T47D (cell line): ENCODE data around the gene SMKR1.

ENCODE experiments used
- DNase-seq, 2 experiments: peaks; one replicate each; pipeline versions ENCODE4 v3.0.0 to v3.0.0-alpha.2; 2011 to 2012; ENCODE audit warnings: low read depth in 1 of 2, low spot score in 1 of 2
- JUND ChIP-seq: IDR thresholded peaks from 2 replicates; pipeline ENCODE4 v1.6.1; 2012; ENCODE audit warnings: low read depth
- in situ Hi-C: cut with HindIII; loops from 2 replicates; pipeline ENCODE4 v1.10.0; 2016; ENCODE audit warnings: low sequenced_read_pairs, low pct_unique_long_range_greater_than_20kb

SMKR1 gene

DNA sequence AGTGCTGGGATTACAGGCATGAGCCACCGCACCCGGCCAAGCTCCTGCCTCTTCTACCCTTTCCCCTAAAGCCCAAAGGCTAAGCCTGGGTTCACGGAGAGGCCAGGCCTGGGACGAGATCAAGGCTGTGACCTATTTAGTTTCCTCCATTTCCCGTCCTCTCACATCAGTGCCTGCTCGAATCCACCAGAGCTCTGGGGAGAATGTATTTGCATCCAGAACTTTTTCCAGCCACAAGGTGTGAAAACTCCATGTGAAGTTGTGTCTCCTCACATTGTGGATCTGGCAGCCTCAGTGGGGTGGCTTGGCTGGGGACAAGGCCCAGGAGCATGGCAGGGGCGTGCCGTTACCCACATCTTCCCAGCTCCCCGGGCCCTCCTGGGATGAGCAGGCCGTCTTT, 38.0 kb downstream of the SMKR1 start:
- DNase-seq = no peak
- in situ Hi-C loops = no loop called here
- TF ChIP-seq JUND = no peak

DNA sequence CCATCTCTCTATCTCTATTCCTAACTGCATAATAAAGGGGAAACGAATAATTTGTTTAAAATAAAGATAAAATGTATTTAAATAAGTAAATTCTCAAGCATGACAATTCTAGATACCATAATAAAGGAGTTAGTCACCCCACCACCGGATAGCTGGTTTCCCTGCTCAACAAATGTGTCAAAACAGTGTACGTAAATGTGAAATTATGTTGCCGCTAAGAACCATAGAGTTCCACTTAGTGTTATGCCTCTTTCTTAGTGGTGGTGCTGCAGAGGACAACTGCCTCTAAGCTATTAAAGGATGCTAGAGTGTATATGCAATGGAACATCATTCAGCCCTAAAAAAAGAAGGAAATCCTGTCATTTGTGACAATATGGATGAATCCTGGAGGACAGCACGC, 42.4 kb downstream of the SMKR1 start:
- in situ Hi-C loops = no loop called here
- DNase-seq = no peak

DNA sequence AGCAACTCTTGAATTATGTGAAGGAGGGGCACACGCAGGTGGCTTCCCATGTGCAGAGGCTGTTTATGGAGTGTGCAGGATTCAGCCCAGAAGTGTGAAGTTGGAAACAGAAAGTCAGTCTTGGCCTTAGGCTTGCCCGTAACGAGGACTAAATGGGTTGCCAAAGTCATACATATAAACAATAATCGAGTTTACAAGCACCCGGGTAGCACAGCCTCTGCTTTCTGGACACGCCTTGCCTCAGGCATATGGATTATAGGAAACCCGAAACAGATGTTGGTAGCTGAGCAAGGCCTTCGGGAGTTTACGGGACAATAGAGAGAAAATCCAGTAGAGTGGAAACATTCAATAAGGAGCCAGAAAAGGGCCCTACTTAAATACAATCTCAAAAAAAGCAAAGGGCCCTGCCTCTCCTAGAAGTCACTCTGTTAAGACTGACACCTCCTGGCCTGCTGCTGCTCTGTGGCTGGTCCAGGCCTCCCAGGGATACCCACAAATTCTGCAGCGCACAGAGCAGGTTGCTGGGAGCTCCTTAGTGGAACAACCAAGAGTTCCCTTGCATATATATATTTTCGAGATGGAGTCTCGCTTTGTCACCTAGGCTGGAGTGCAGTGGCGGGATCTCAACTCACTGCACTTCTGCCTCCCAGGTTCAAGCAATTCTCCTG, 48.5 kb downstream of the SMKR1 start:
- in situ Hi-C loops = no loop called here
- TF ChIP-seq JUND = no peak
- DNase-seq = no peak

More for the DNA sequence above, 42.4 kb downstream of the SMKR1 start:
- no peak for TF ChIP-seq JUND

DNA sequence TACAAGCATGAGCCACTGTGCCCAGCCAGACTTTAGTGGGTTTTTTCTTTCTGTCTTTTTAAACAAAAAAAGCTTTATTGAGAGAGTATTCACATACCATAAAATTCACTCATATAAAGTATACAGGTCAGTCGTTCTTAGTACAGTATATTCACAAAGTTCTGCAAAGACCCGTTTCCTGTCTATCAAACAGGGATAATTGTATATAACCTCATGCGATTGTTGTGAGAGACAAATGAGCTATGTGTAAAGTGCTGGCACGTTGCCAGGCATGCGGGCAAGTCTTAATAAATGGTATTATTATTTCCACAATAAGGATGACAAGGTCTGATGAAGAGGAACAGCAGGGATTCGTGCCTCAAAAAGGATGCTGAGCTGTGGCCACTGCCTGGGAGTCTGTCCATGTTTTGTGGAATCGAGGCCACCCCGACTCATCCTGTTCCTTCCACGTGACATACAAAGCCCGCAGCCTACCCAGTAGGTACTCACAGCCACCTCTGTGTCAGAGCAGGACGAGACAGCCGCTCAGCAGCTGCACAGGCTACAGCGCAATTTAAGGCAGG, 51.6 kb downstream of the SMKR1 start:
- TF ChIP-seq JUND = no peak

DNA sequence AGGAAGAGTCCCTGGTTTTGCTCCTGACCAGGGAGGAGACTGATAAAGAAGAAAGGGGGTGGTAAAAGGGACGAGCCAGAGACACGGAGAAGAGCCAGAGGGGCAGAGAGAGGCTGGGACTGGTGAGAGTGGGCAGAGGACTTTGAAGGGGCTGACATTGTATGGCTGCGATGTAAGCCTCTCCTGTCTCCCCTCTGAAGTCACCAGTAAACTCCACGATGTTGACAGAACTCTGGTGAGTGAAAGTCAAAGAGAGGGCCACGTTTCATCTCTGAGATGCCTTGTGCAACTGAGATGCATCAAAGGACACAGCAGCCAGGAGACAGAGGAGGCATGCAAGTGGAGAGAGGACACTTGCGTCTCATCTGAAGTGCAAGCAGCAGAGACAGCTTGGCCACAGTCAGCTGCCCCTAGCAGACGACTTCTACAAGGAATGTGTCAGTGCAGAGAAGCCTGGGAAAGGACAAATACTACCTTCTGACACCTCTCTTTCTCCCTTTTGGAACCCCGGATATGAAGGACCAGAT, 54.3 kb downstream of the SMKR1 start:
- no peak for DNase-seq

More for the DNA sequence above, 51.6 kb downstream of the SMKR1 start:
- DNase-seq = peak in 1 of 2 experiments; percentile 16
- in situ Hi-C loops = no loop called here

DNA sequence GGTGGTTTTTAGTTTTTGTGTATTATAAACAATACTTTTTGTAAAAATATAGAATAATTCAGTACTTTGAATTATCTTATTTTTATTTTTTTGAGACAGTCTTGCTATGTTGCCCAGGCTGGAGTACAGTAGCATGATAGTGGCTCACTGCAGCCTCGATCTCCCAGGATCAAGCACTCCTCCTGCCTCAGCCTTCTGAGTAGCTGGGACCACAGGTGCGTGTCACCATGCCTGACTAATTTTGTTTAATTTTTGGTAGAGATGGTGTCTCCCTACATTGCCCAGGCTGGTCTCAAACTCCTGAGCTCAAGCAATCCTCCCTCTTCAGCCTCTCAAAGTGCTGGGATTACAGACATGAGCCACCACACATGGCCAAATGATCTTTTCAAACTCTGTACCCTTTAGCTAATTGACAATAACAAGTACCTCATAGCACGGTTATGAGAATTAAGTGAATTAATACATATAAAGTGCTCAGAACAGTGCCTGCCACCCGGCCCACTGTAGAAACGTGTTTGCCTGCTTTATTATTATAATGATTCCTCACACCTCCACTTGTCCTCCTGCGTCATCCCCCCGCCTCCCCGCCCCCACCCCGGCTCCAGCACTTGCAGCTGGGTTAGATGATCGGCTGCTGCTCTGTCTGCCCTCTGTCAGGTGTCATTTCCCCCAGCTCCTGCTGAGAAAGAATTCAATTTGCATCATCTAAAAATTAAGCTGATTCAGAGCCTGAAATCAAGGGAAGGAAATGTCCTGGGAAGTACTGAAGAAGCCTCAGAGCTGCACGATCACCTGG, 55.6 kb downstream of the SMKR1 start:
- no peak for TF ChIP-seq JUND
- DNase-seq = no peak
- in situ Hi-C loops = no loop called here

More for the DNA sequence above, 54.3 kb downstream of the SMKR1 start:
- TF ChIP-seq JUND = no peak
- in situ Hi-C loops = no loop called here

DNA sequence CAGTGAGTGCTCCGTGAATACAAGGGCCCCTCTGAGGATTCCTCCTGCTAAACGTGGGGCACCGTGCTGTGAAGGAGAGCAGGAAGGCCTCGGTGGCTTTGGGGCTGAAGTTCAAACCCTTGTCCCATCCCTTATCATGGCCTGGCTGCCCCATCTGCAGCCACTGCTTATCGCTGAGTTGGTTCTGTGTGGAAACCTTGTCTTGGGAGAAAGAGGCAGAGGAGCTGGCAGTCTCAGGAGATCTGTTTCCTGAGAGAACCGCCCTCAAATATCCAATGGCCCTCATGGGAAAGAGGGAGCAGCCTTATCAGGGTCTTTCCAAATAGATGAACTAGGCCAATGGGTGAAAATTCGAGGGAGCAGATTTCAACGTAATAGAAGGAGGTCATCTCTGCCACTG, 57.2 kb downstream of the SMKR1 start:
- in situ Hi-C loops = no loop called here
- no peak for DNase-seq
- TF ChIP-seq JUND = no peak

DNA sequence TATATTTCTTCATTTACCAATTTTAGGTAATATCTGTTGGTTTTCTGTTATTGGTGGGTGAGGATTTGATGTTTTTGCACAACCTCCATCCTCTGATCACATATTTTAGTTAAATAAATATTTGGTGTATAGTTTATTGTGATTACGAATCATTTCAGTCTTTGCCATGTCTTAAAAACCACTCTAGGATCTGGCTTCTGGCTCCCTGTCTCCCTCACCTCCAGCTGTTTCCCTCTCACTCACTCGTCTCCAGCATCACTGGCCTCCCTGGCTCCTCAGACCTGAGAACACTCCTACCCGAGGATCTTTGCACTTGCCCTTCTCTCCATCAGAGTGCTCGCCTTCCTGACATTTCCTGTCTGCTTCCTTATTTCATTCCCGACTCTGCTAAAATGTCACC, 58.5 kb downstream of the SMKR1 start:
- no peak for DNase-seq
- in situ Hi-C loops = no loop called here
- TF ChIP-seq JUND = no peak

DNA sequence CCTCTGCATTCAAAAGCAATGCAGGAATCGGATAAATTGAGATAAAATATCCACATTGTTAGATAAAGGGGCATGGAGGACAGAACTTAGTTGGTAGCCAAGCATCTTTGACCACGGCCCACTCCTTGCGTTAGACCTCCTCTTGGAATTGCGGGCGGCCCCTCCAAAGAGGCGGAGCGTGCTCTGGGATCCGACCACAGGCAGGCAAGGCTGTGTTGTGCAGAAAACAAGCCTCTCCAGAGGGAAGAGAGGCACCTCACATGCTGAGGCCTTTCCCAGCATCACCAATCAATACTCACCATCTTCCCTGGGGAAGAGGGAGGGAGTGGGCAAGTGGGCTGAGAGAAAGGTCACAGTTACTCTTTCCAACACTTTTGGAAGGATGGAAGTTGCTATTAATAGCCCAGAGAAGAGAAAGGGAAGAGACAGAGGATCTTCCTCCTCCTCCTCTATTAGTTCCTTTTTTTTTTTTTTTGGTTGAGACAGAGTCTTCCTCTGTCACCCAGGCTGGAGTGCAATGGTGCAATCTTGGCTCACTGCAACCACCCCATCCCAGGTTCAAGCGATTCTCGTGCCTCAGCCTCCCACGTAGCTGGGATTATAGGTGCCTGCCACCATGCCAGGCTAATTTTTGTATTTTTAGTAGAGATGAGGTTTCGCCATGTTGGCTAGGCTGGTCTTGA, 59.5 kb downstream of the SMKR1 start:
- in situ Hi-C loops = no loop called here

More for the DNA sequence above, 59.5 kb downstream of the SMKR1 start:
- TF ChIP-seq JUND = no peak
- no peak for DNase-seq
